Mammary epithelial cell (primary cell): ENCODE measurements around the gene ACE.

ENCODE experiments used
- EZH2 ChIP-seq: IDR thresholded peaks from 2 replicates; pipeline ENCODE4 v1.6.1; 2012; ENCODE audit warnings: low read length, inconsistent platforms, borderline replicate concordance
- TF ChIP-seq, protein P1 (sequence below), 2 donors: IDR thresholded peaks in 1 of 2; conservative IDR thresholded peaks in 1 of 2; 2 replicates each; pipeline ENCODE4 v1.5.1; 2011 to 2012; ENCODE audit warnings: inconsistent platforms in 2 of 2, low read length in 2 of 2, mild to moderate bottlenecking in 2 of 2, control low read depth in 1 of 2, low read depth in 1 of 2; ENCODE audit not compliant: insufficient read depth in 1 of 2; ENCODE audit errors: extremely low read depth in 1 of 2

GRCh38 chr17:63535640-63536039, 58.8 kb downstream of the ACE start:
- TF ChIP-seq, protein P1, sequence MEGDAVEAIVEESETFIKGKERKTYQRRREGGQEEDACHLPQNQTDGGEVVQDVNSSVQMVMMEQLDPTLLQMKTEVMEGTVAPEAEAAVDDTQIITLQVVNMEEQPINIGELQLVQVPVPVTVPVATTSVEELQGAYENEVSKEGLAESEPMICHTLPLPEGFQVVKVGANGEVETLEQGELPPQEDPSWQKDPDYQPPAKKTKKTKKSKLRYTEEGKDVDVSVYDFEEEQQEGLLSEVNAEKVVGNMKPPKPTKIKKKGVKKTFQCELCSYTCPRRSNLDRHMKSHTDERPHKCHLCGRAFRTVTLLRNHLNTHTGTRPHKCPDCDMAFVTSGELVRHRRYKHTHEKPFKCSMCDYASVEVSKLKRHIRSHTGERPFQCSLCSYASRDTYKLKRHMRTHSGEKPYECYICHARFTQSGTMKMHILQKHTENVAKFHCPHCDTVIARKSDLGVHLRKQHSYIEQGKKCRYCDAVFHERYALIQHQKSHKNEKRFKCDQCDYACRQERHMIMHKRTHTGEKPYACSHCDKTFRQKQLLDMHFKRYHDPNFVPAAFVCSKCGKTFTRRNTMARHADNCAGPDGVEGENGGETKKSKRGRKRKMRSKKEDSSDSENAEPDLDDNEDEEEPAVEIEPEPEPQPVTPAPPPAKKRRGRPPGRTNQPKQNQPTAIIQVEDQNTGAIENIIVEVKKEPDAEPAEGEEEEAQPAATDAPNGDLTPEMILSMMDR (conservative IDR thresholded peaks at IDR 0.05 in 1 of 2, IDR thresholded peaks at IDR 0.05 in 1 of 2; ENCODE audit: extremely low read depth in 1 of 2, insufficient read depth in 1 of 2, low read depth in 1 of 2, low read length in 2 of 2): no peak
- no peak for TF ChIP-seq EZH2
